RCC 7860 (cell line): ENCODE results near the gene SGMS1.
"Not testable (repeated sequence)": the region's sequence is repeated elsewhere in the genome, so short reads cannot be mapped to it uniquely, and the experiment has no call there.

Experiments
- DNase-seq: peaks from one replicate; pipeline ENCODE4 v3.0.0-alpha.2; 2015; ENCODE audit warnings: low spot score
- FAIRE-seq: peaks from 2 replicates; lab custom pipeline; 2012; peaks lifted over from hg19 to GRCh38; lab: Jason Lieb, UNC

Gene SGMS1

DNA sequence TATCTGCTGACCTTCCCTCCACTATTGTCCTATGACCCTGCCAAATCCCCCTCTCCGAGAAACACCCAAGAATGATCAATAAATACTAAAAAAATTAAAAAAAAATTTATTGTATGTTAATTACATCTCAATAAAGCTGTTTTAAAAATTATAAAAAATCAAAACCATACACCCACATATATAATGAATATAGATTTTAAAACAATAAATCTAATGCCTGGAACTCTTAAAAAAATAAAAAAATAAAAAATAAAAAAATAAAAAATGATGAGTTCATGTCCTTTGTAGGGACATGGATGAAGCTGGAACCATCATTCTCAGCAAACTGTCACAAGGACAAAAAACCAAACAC lies 267.3 kb downstream of the SGMS1 start:
- FAIRE-seq: peak; percentile 27
- DNase-seq: not testable (repeated sequence)

DNA sequence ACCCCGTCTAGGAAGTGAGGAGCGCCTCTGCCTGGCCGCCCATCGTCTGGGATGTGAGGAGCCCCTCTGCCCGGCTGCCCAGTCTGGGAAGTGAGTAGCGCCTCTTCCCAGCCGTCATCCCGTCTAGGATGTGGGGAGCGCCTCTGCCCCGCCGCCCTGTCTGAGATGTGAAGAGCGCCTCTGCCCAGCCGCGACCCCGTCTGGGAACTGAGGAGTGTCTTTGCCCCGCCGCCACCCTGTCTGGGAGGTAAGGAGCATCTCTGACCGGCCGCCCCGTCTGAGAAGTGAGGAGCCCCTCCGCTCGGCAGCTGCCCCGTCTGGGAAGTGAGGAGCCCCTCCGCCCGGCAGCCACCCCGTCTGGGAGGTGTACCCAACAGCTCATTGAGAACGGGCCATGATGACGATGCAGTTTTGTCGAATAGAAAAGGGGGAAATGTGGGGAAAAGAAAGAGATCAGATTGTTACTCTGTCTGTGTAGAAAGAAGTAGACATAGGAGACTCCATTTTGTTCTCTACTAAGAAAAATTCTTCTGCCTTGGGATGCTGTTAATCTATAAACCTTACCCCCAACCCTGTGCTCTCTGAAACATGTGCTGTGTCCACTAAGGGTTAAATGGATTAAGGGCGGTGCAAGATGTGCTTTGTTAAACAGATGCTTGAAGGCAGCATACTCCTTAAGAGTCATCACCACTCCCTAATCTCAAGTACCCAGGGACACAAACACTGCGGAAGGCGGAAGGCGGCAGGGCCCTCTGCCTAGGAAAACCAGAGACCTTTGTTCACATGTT lies 267.9 kb downstream of the SGMS1 start:
- not testable (repeated sequence) for DNase-seq, FAIRE-seq

DNA sequence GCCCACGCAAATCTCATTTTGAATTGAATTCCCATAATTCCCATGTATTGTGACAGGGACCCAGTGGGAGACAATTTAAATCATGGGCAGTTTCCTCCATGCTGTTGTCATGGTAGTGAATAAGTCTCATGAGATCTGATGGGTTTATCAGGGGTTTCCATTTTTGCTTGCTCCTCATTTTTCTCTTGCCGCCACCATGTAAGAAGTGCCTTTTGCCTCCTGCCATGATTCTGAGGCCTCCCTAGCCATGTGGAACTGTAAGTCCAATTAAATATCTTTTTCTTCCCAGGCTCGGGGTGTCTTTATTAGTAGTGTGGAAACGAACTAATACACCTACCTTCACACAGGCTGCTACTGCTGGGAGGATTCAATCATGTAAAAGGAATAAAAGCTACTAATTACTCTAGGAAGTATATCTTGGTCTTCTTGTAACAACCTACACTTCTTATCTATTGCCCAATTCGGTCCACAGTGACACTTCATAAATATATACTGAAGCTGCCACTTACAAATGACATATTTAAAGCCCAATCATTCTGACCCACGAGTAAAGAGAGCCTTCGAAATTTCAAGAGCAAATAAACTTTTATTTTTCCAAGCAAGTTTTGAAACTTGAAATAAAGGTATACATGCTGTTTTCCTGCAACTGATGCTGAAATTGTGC lies 272.1 kb downstream of the SGMS1 start:
- FAIRE-seq (no peak), DNase-seq (no peak)

DNA sequence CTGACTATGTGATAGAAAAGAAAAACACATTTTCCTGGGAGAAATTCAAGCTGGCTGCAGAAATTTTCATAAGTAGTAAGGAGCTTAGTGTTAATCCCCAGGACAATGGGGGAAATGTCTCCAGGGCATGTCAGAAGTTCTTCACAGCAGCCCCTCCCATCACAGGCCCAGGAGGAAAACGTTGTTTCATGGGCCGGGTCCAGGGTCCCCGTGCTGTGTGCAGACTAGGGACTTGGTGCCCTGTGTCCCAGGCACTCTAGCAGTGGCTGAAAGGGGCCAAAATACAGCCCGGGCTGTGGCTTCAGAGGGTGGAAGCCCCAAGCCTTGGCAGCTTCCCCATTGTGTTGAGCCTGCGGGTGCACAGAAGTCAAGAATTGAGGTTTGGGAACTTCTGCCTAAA lies 273.4 kb downstream of the SGMS1 start:
- FAIRE-seq: no peak
- DNase-seq: no peak

DNA sequence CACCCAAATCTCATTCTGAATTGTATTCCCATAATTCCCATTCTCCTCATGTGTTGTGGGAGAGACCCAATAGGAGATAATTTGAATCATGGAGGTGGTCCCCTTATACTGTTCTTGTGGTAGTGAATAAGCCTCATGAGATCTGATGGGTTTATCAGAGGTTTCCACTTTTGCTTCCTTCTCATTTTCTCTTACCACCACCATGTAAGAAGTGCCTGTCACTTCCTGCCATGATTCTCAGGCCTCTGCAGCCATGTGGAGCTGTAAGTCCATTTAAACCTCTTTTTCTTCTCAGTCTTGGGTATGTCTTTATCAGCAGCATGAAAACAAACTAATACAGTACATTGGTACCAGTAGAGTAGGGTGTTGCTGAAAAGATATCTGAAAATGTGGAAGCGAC lies 274.2 kb downstream of the SGMS1 start:
- DNase-seq: no peak
- no peak for FAIRE-seq

DNA sequence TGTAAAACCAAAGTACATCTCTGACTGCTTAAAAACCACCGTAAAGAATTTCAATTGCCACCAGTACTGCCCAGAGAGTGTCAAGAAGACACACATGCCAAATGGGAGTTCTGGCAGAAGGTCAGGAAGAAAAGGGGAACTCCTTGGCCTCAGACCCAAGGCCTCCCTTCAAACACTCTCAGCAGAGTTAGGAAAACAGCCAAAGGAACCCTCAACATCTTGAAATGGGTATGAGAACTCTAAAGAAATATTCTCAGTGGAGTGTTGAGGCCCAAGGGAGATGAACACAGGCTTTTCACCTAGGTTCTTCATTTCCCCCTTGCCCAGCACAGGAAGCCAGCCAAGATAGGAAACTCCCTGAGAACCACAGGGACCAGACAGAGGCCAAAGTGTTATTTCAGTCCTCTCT lies 276.4 kb downstream of the SGMS1 start:
- FAIRE-seq (no peak), DNase-seq (no peak)

DNA sequence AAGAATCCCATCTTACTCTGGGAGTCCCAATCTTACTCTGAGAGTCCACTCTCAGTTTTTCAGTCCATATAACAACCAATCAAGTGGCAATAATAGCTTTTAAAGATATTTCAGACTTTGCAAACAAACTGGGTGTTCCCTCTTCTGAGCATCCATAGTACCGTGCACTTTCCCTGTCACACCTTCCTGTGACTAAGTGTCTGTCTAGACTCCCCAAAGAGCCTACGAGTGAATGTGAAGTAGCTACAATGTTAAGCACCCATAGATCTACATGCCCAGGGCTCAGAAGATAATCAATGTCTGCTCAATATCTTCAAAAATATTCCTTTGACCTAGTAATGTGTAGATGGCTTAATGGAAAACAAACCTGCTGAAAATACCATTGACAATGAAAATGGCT lies 276.8 kb downstream of the SGMS1 start:
- DNase-seq: no peak
- FAIRE-seq: no peak

DNA sequence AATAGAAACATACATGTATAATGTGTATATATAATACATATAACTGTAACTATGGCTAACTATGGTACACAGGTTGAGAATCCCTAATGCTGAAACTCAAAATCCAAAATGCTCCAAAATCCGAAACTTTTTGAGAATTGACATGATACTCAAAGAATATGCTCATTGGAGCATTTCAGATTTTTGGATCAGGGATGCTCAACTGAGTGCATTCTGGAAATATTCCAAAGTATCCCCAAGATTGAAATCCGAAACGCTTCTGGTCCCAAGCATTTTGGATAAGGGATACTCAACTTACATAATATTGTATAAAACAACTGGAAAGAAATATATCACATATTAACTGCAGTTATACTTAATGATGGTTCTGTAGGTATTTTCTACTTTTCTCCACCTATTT lies 278.2 kb downstream of the SGMS1 start:
- FAIRE-seq (no peak), DNase-seq (no peak)

DNA sequence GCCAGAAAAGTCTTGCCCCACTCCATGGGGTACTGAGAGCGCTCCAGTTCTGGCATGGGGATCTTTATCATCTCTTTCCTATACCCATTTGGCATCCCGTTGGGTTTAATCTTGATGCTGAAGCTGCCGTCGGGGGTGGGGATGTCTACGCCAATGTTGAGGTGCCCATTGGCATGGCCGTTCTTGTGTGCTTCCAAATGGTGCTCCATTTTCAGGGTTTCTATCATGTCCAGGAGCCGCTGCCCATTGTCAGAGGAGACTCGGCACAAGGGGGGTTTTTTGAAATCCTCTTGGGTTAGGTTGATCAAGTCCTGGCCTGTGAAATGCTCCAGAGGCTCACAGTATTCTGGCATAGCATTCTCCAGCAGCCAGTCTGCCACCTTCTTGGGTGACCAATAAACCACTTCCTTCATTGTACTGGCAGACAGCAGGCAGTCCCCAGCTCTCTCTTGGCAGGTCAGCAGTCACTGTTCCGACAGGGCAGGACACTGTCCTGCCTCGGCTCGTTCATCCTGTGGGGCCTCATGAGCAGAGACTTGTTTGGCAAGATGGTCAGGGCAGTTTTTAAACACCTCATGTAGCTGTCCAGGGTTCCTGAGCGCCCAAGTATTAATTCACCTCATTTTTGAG lies 279.9 kb downstream of the SGMS1 start:
- FAIRE-seq (no peak), DNase-seq (no peak)

DNA sequence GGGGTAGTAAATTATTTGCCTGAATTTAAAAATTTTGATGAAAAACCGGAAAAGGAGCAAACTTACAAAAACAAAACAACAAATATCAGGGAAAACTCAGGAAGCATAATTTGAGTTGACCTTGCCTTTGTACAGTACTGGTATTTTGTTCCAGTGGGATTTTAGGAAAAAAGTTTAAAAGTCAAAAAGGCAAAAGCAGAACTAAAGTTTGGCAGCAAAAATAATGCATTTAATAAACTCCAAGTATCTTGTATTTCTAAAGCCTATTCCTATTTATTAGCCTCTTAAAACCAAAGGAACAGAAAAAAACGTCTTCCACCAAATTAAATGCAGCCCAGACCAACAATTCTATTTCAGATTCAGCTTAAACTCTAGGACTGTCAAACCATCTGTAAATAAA lies 281.8 kb downstream of the SGMS1 start:
- no peak for FAIRE-seq
- no peak for DNase-seq

DNA sequence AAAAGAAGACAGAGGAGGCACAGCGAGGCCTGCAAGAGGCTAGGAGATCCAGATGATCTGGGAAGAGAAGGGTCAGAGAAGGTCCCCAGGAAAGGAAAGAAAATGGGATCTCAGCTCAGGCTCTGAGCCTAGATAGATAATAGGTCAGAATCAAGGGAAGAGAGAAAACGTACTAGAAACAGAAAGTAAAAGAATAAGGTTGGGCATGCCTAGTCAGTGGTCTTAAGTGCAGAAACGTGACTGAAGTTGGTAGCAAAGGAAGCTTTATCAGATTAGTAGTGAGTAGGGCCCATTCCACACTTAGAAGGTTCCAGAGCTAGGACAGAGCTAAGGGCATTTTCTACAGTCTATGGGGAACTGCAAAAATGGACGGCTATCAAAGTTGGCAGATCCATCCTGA lies 287.6 kb downstream of the SGMS1 start:
- no peak for FAIRE-seq

DNA sequence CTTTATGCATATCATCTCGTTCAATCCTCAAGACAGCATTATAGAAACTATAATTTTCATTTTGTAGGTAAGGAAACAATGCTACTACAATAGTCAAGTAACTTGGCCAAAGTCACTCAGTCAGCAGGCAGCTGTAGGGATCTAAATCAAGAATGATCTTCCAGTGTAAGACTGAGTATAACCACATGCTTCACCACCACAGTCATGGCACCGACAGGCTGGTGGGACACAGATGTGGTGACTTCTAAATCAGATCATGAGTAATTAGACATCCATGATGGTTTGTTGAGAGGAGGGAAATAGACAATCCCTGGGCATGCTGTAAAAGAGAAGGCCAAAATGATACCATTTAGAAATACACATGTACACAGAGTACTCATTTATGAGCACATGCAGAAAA lies 288.4 kb downstream of the SGMS1 start:
- no peak for FAIRE-seq
- no peak for DNase-seq

More for the DNA sequence above, 287.6 kb downstream of the SGMS1 start:
- DNase-seq: no peak

DNA sequence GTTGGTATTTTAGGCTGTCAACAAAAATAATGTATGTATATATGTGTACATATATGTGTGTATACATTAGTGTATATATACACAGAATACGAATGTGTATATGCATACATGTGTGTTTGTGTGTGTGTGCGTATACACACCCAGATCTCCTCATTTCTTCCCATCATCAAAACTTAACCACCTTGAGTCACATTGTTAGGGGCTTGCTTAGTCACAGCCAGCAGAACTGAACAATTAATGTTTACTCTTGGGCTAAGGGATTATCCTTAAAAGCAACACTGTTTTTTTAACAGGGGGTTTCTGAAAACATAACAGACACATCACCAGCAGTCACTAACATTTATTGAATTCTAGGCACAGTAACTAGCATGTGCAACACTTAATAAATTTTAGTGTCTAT lies 289.5 kb downstream of the SGMS1 start:
- DNase-seq (no peak), FAIRE-seq (no peak)

DNA sequence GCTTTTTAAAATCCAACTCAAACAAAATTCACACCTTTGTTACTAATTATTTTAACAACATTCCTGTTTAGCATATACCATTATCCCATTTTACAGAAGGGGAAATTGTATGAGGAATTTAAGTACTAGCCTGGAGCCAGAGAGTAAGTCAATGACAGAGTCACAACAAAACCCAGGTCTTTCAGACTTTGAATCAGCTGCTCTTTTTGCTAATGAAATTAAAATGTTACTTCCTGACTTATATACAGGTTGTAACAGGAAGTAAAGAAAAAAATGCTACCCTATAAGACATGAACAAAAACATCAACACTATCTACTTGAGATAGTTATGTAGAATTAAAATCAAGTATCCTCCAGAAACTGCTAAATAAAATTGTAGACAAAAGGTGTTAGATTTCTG lies 289.9 kb downstream of the SGMS1 start:
- no peak for FAIRE-seq
- DNase-seq: no peak

DNA sequence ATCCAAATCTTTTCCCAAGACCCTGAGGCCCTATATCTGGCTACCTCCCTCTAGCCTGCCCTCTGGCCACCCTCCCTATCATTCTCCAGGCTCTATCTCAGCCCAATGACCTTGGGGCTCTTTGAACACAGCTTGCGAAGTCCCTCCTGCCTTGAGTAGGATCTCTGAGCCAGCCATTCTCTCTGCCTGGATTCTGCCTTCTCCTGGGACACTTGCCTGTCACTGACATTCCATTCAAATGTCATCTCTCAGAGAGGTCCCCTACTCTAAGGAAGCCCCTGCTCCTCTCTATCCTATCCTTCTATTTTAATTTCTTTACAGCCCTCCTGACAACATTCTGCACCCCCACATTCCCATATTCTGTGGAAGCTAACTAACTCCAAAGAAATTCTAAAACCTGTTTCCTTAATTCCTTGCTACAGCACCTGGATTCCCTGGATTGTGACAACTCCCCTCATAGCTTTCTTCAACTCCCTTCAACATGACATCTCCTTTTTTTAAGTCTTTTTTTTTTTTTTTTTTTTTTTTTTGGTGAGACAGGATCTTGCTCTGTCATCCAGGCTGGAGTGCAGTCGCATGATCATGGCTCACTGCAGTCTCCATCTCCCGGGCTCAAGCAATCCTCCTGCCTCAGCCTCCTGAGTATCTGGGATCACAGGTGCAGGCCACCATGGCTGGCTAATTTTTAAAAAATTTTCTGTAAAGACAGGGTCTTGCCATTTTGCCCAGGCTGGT lies 291.5 kb downstream of the SGMS1 start:
- FAIRE-seq: no peak

DNA sequence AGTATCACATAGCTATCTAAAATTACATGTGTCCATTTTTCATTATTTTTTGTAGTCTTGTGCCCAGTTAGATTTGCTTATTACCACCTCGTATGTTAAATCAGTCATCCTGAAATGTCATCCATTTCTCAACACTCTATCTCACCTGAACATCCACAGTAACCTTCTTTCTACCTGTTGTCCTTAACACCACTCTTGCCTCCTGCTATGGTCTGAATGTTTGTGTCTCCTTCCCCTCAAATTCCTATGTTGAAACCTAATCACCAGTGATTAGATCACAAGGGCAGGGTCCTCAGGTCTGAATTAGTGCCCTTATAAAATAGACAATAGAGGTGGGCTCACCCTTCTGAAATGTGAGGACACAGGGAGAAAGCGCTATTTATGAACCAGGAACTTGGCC lies 292.3 kb downstream of the SGMS1 start:
- DNase-seq (no peak), FAIRE-seq (no peak)

More for the DNA sequence above, 291.5 kb downstream of the SGMS1 start:
- DNase-seq: no peak

DNA sequence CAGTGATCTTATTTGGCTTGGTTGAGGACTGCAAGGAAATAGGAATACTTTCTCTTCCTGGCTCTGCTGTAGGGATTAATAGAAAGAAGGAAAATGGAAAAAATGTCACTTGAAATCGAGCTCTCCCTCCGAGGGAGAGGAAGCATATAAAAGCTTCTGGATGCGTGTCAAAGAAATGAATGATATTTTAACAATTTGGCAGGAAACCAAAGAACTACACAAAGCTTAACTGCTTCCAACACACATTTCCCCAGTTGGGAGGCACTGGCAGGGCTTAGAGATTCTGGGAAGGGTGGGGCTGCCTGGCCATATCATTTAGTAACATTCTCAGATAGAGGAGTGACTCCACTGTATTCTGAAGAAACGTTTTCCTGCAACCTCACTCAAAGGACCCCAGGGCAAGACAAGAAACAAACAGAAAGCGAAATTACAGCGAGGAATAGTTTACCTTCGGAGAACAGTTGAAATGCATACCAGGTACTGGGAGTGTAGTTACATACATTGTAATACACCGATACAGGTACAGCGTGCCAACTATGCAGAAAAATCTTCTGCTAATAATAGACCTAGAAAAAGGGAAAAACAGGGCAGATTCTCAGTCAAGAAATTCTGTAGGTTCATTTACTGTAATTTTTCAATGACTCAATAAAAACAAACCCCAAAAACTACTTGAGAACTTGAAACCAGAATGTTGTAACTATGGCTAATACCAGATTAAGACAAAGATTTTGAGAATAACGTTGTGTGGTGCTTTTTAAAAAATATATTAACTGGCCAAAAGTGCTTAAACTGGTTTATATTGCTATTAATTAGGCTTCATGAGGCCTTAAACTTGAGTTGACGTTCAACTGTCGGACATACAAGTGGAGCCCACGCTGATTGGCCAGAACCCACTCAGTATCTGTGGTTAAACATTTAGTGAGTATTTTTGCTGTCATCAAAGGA lies 296.7 kb downstream of the SGMS1 start:
- DNase-seq: no peak
- FAIRE-seq: no peak

DNA sequence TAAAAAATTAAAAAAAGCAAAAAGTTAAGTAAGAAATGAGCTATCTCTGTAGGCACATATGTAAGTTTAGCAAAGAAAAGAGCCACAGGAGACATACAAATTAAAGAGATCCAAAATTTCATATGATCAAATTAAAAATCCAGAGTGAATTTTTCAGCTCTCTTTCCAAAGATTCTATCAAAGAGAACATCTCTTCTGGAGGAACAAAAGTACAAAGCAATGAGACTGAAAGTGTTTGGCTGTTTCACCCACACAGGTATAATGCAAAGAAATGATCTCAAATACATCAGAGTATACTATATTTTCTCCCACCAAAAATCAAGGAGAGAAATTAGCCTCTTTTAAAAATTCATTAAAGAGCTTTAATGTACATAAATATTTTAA lies 297.6 kb downstream of the SGMS1 start:
- FAIRE-seq (no peak), DNase-seq (no peak)

DNA sequence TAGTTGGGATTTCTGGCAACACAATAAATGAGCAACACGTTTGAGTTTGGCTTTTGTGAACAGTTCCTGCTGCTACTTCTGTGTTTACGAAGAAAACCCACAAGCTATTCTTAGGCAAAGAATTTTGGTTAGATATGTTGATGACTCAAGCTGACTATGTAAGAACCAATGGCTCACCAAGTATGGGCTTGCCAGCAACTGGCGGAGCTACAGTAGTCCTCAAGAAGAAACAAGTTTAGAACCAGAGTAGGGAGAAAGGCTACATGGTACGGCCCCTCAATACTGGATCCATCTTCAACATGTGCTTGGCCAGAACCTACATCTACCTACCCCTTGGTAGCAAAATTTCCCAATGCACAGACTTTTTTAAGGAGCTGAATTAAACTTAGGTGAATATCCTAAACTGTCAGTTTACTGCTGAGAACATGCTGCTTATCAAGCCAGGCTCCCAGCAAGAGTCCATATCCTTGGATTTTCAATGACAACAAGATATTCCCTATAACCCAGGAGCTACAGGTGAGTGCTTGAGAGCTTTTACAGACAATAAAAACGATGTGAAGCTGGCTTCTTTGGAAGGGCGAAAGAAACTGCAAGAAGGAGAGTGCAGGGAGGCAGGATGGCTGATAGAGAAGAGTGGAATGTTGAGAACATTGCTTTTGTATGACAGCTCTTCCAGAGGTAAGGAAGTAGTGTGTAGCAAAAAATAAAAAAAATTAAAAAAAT lies 298.1 kb downstream of the SGMS1 start:
- peak; percentile 87 for FAIRE-seq
- peak; percentile 81 for DNase-seq
